ENCODE measurements around the gene ARHGAP15.

The ARHGAP15 gene

DNA sequence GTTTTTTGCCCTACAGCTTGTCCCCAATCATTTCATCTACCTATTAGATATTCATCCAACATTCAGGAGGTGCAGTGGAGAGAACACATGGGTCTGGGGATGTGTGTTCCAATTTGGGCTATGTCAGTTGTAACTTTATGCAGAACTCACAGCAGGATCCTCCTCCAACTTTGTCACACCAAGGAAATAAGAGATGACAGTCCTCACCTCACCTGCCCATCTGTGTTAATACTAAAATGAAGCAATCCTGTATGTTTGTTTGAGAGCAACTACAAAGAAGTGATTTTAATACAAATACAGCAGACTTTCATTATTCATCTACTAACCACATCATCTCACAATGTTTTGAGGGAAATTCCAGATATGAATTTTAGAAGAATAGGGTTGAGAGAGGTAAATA lies 126.7 kb downstream of the ARHGAP15 start:
- H3K36me3 Mint-ChIP-seq: peaks cover 29% of the 10 kb centered on the region
- CTCF ChIA-PET: interaction anchor here (0.8 to 3.9 kb wide), 3 partner anchors 33 to 143 kb away, joined by 4 to 50 read pairs (median 11); no protein-coding TSS in a partner anchor
- peak overlapping the region; percentile 99 for H3K27ac Mint-ChIP-seq
- peak overlapping the region; percentile 72 for H3K4me3 Mint-ChIP-seq
- H3K9me3 Mint-ChIP-seq: no peaks in the 10 kb centered on the region
- peaks cover 83% of the 10 kb centered on the region for H3K4me1 Mint-ChIP-seq
- no peak for DNase-seq
- no peaks in the 10 kb centered on the region for H3K27me3 Mint-ChIP-seq

GRCh38 chr2:143258126-143258892 lies 129.1 kb downstream of the ARHGAP15 start:
- peaks cover 82% of the 10 kb centered on the region for H3K4me1 Mint-ChIP-seq
- DNase-seq: peak; percentile 60

DNA sequence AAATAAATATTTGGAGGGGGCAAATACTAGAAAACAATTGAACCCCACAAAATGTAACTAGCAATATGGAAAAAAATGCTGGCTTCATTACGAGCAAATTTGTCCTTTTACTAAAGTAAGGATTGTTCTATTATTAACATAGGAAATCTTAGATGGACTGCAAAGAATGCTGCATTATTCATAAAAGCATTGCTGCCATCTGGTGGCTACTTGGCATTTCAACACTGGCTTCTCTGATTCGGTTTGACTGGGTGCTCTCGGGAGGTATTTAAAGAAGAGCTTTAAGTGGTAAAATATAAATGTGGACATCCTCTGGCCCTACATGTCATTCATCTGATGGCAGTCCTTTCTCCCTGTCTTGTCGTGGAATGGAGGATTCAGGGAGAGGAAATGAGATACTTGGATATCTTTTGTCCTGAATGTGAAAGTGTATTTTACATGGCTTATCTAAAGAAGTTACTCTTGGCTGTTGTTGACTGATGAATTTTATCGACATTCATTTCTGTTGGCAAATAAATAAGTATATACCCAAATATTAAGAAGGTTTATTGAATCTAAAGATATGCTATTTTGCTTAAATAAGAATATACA lies 130.2 kb downstream of the ARHGAP15 start:
- Mint-ChIP-seq H3K4me3 (peak overlapping the region; percentile 65), H3K9me3 (peaks cover 11% of the 10 kb centered on the region), H3K4me1 (peaks cover 81% of the 10 kb centered on the region), H3K36me3 (peaks cover 38% of the 10 kb centered on the region), H3K27me3 (no peaks in the 10 kb centered on the region), H3K27ac (peak overlapping the region; percentile 96)
- CTCF ChIA-PET: interaction anchor here (0.7 to 5.1 kb wide), 29 partner anchors 12 to 227 kb away, joined by 3 to 85 read pairs (median 5); partner anchors contain the start of gene ARHGAP15
- peak; percentile 83 for DNase-seq

More at GRCh38 chr2:143258126-143258892, 129.1 kb downstream of the ARHGAP15 start:
- Mint-ChIP-seq H3K27ac (peak overlapping the region; percentile 96), H3K4me3 (peak overlapping the region; percentile 65), H3K27me3 (no peaks in the 10 kb centered on the region), H3K9me3 (peaks cover 8% of the 10 kb centered on the region), H3K36me3 (peaks cover 30% of the 10 kb centered on the region)
- CTCF ChIA-PET: interaction anchor here (0.7 to 5.1 kb wide), 29 partner anchors 8 to 226 kb away, joined by 3 to 85 read pairs (median 4); partner anchors contain the start of gene ARHGAP15

DNA sequence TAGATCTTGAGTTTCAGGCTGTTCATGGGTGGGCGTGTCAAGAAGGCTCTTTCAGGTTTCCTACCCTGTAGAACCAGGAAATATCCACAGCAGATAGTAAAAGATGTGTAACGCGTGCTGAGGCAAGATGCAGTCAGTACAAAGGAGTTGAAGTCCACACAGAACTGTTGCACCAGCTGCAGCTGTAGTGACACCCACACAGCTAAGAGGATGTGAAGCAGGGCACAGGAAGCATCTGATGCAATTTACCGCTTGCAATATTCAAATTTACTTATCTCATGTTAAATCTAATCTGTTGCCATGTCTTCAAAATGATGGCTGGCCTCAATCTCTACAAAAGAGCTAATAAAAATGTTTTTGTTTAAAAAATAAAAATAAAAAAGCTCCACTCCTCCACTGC lies 132.8 kb downstream of the ARHGAP15 start:
- Mint-ChIP-seq H3K27me3 (no peaks in the 10 kb centered on the region), H3K9me3 (peaks cover 19% of the 10 kb centered on the region), H3K36me3 (peaks cover 41% of the 10 kb centered on the region), H3K27ac (peak overlapping the region; percentile 98), H3K4me3 (peak overlapping the region; percentile 49), H3K4me1 (peaks cover 67% of the 10 kb centered on the region)
- peak; percentile 71 for DNase-seq
- CTCF ChIA-PET: interaction anchor here (0.8 to 5.1 kb wide), 10 partner anchors 11 to 177 kb away, joined by 3 to 85 read pairs (median 7); no protein-coding TSS in a partner anchor

GRCh38 chr2:143262389-143262788 lies 133.2 kb downstream of the ARHGAP15 start:
- Mint-ChIP-seq H3K27me3 (no peaks in the 10 kb centered on the region), H3K4me1 (peaks cover 63% of the 10 kb centered on the region), H3K27ac (peak overlapping the region; percentile 98), H3K4me3 (no peak overlapping the region), H3K36me3 (peaks cover 45% of the 10 kb centered on the region), H3K9me3 (peaks cover 22% of the 10 kb centered on the region)
- CTCF ChIA-PET: interaction anchor here (1.0 to 5.1 kb wide), 7 partner anchors 18 to 151 kb away, joined by 3 to 85 read pairs (median 9); no protein-coding TSS in a partner anchor
- no peak for DNase-seq

DNA sequence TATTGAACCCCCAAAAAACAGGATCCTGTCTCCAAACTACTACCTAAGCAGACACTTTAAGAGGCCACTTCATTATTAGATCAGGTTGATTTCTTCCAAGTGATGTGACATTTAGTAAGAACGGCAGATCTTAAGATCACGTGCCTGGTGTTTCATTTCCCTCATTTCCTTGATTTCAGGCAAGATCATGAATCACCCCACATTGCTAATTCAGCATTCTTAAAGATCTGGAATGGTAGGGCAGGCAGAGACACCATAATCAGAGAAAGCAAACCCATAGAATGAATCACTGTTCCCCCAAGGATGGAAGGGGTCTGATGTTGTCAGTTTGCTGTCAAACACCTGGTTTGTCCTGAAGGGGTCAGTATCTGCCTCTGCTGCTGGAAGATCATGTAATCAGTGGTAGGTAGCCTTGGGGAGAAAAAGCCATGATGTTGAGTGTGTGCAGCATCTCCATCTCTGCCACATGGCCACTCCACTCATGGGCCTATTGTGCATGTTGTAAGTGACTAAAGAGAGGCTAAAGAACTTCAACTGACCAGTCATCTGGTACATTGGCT lies 133.9 kb downstream of the ARHGAP15 start:
- H3K36me3 Mint-ChIP-seq: peaks cover 45% of the 10 kb centered on the region
- peaks cover 22% of the 10 kb centered on the region for H3K9me3 Mint-ChIP-seq
- no peak overlapping the region for H3K4me3 Mint-ChIP-seq
- no peaks in the 10 kb centered on the region for H3K27me3 Mint-ChIP-seq
- DNase-seq: no peak
- H3K4me1 Mint-ChIP-seq: peaks cover 58% of the 10 kb centered on the region
- H3K27ac Mint-ChIP-seq: peak overlapping the region; percentile 98
- CTCF ChIA-PET: interaction anchor here (1.1 to 5.1 kb wide), 3 partner anchors 21 to 152 kb away, joined by 3 to 85 read pairs (median 5); no protein-coding TSS in a partner anchor

DNA sequence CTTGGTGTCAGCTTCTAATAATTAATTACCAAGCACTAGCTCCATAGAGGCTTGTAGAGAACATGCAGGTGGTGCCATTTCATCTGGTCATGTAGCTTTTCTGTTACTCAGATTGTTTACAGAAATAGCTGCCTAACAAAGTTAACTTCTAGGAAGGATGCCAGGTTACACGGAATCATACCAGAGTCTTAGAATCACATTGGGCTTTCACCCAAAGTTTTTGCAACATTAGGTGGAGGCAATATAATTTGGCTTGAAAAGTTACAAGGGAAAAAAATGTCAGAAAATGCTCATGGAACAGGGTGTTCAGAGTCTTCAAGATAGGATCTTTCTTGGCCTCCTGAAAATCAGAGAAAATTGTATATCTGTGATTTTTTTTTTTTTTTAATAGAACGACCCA lies 135.6 kb downstream of the ARHGAP15 start:
- peaks cover 22% of the 10 kb centered on the region for H3K9me3 Mint-ChIP-seq
- DNase-seq: no peak
- peaks cover 44% of the 10 kb centered on the region for H3K4me1 Mint-ChIP-seq
- no peak overlapping the region for H3K4me3 Mint-ChIP-seq
- CTCF ChIA-PET: interaction anchor here (0.9 to 3.0 kb wide), 4 partner anchors 17 to 154 kb away, joined by 3 to 9 read pairs (median 5); no protein-coding TSS in a partner anchor
- H3K36me3 Mint-ChIP-seq: peaks cover 51% of the 10 kb centered on the region
- H3K27me3 Mint-ChIP-seq: no peaks in the 10 kb centered on the region
- H3K27ac Mint-ChIP-seq: no peak overlapping the region

GRCh38 chr2:143279672-143280071 lies 150.5 kb downstream of the ARHGAP15 start:
- CTCF ChIA-PET: interaction anchor here (0.7 to 3.5 kb wide), 3 partner anchors 10 to 245 kb away, joined by 4 to 13 read pairs (median 4); no protein-coding TSS in a partner anchor
- DNase-seq: no peak
- Mint-ChIP-seq H3K9me3 (no peaks in the 10 kb centered on the region), H3K4me3 (no peak overlapping the region), H3K27me3 (no peaks in the 10 kb centered on the region), H3K4me1 (peaks cover 31% of the 10 kb centered on the region), H3K27ac (no peak overlapping the region), H3K36me3 (peaks cover 40% of the 10 kb centered on the region)

GRCh38 chr2:143280097-143280757 lies 151.0 kb downstream of the ARHGAP15 start:
- no peaks in the 10 kb centered on the region for H3K27me3 Mint-ChIP-seq
- peaks cover 28% of the 10 kb centered on the region for H3K4me1 Mint-ChIP-seq
- H3K36me3 Mint-ChIP-seq: peaks cover 35% of the 10 kb centered on the region
- no peak overlapping the region for H3K27ac Mint-ChIP-seq
- no peak for DNase-seq
- no peaks in the 10 kb centered on the region for H3K9me3 Mint-ChIP-seq
- no peak overlapping the region for H3K4me3 Mint-ChIP-seq
- CTCF ChIA-PET: interaction anchor here (1.4 to 3.5 kb wide), 2 partner anchors 10 to 19 kb away, joined by 5 to 13 read pairs; no protein-coding TSS in a partner anchor

- H3K4me3 Mint-ChIP-seq: no peak overlapping the region
- peaks cover 12% of the 10 kb centered on the region for H3K4me1 Mint-ChIP-seq
- H3K27ac Mint-ChIP-seq: no peak overlapping the region
- H3K27me3 Mint-ChIP-seq: no peaks in the 10 kb centered on the region
- DNase-seq: peak; percentile 51
- peaks cover 28% of the 10 kb centered on the region for H3K36me3 Mint-ChIP-seq
- CTCF ChIA-PET: interaction anchor here (0.8 to 2.0 kb wide), 4 partner anchors 18 to 248 kb away, joined by 3 to 9 read pairs (median 5); no protein-coding TSS in a partner anchor
- H3K9me3 Mint-ChIP-seq: no peaks in the 10 kb centered on the region
These were observed 153.5 kb downstream of the ARHGAP15 start for GRCh38 chr2:143282684-143283083.

DNA sequence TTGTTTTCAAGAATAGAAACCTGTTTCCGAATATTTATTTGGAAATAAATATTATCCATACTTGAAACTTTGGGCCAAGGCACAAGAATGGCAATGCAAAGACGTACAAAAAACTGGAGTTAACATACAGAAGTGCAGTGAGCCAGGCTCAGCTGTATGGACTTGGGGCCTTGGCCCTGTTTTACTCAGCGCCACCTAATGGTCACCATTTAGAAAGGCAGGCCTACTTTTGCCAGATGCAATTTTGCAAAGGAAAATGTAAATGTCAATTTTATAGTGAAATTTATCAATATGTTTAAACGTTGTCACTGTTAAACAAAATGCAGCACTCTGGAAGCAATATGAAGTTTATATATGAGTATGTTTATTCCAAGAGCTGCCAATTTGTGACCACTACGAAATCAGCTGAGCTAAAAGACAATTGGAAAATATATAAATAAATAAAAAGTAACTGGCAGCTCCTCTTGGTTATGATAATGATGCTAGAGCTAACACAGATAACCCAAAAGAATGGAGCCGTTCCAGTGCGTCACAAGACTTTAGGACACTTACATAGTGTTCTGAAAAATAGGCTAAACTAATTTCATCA lies 155.0 kb downstream of the ARHGAP15 start:
- Mint-ChIP-seq H3K27me3 (no peaks in the 10 kb centered on the region), H3K4me3 (no peak overlapping the region), H3K36me3 (peaks cover 35% of the 10 kb centered on the region), H3K4me1 (peaks cover 12% of the 10 kb centered on the region), H3K9me3 (no peaks in the 10 kb centered on the region), H3K27ac (no peak overlapping the region)
- CTCF ChIA-PET: interaction anchor here (0.6 to 1.7 kb wide), 22 partner anchors 10 to 927 kb away, joined by 3 to 16 read pairs (median 4); no protein-coding TSS in a partner anchor
- DNase-seq: peak; percentile 41

DNA sequence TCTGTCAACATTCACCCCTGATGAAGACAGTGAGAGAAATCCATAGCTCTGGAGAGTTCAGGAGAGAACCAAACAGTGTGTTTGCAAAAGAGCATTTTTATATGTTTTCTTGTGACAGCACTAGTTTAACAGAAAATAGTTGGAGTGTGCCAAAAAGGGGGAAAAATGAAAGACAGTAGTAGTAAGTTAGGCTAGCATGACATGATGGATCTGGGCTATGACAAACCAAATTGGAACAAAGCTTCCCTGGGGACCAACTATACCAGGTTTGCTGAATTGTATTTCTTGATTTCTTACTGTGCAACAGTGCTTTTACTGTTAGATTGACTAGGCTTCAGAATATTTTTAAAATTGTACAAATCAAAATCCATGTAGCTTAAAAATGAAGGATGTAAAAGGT lies 159.8 kb downstream of the ARHGAP15 start:
- Mint-ChIP-seq H3K36me3 (peaks cover 21% of the 10 kb centered on the region), H3K4me1 (peaks cover under 1% of the 10 kb centered on the region), H3K27me3 (no peaks in the 10 kb centered on the region), H3K9me3 (no peaks in the 10 kb centered on the region), H3K27ac (no peak overlapping the region), H3K4me3 (no peak overlapping the region)
- CTCF ChIA-PET: interaction anchor here (1.4 kb wide), 1 partner anchor 10 kb away, joined by 4 read pairs; no protein-coding TSS in a partner anchor
- DNase-seq: no peak

DNA sequence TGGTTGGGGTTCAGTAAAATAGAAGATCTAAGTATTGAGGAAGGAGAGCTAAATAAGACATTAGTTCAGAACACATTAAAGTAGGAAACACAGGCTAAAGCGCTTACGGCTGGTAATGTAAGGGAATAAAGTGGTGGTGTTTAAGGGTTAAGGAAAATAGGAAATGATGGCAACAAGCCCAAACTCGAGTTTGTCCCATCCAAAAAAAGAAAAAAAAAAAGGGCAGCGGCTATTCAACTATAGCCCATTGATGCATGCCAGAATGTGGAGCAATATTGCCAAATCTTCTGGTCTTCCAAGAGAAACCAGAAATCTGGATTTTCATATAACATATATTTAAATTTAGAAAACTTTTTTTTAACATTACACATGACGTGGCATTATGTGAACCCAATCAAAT lies 161.0 kb downstream of the ARHGAP15 start:
- Mint-ChIP-seq H3K27me3 (no peaks in the 10 kb centered on the region), H3K27ac (no peak overlapping the region), H3K36me3 (peaks cover 27% of the 10 kb centered on the region), H3K4me3 (no peak overlapping the region), H3K9me3 (no peaks in the 10 kb centered on the region), H3K4me1 (no peaks in the 10 kb centered on the region)
- CTCF ChIA-PET: interaction anchor here (1.0 to 1.4 kb wide), 2 partner anchors 9 to 11 kb away, joined by 4 to 5 read pairs; no protein-coding TSS in a partner anchor
- DNase-seq: no peak

All from activated naive CD4-positive, alpha-beta T cell treated with anti-CD3 and anti-CD28 coated beads, Interleukin-2, amount 10 ng/mL, durations not matched to agents 7 days and 5 days (primary cell).